ENCODE data around the gene TMPRSS2.

- TF ChIP-seq CTCF (IDR thresholded peaks at IDR 0.05; ENCODE audit: low read length), result no peak
- no peak for TF ChIP-seq EZH2 (optimal IDR thresholded peaks at IDR 0.05; ENCODE audit: low read depth, low read length)
Measured at GRCh38 chr21:41530366-41530765, 22.4 kb upstream of the TMPRSS2 start.

Data from MM.1S (cell line).